Breast epithelium (tissue), 4 donors: ENCODE data around the gene PTGES2. TPM values are rescaled to one million over a fixed set of nuclear protein-coding genes. Genes with fewer than 3 reads are reported as not detected.
A peak's percentile ranks its signal among the peaks of the same experiment; 100 is the strongest.

Experiments
- DNase-seq, 2 donors: peaks; one replicate each; pipeline ENCODE4 v3.0.0-alpha.2; 2019; ENCODE audit warnings: low spot score in 2 of 2
- H3K27ac ChIP-seq, 2 donors: fragments of 200-600 bp; sonication (generic) in 1 of 2; one replicate each; pipeline ENCODE4 v1.5.1; 2016 to 2019; ENCODE audit warnings: mild to moderate bottlenecking in 1 of 2
- H3K27me3 ChIP-seq, 2 donors: fragments of 200-600 bp; sonication (generic) in 1 of 2; one replicate each; pipeline versions ENCODE4 v1.5.1 to v1.6.0; 2017 to 2019; ENCODE audit warnings: control low read depth in 1 of 2, mild to moderate bottlenecking in 1 of 2
- H3K36me3 ChIP-seq: fragments of 200-600 bp; one replicate; pipeline ENCODE4 v1.5.1; 2019
- H3K4me1 ChIP-seq, 2 donors: fragments of 200-600 bp; sonication (generic); one replicate each; pipeline ENCODE4 v1.5.1; 2016 to 2019; ENCODE audit warnings: control low read depth in 1 of 2
- H3K4me3 ChIP-seq, 3 donors: fragments of 200-600 bp; sonication (generic); 1 replicate in 2 of 3; 2 replicates in 1 of 3; pipeline ENCODE4 v1.5.1; 2016 to 2019; ENCODE audit warnings: mild to moderate bottlenecking in 3 of 3, moderate library complexity in 2 of 3
- H3K9me3 ChIP-seq, 2 donors: fragments of 200-600 bp; sonication (generic) in 1 of 2; one replicate each; pipeline ENCODE4 v1.5.1; 2016 to 2019; ENCODE audit warnings: control low read depth in 1 of 2
- CTCF ChIP-seq, 3 donors: fragments of 450-650 bp; IDR thresholded peaks; one replicate each; pipeline ENCODE4 v1.5.1; 2016 to 2017; ENCODE audit warnings: antibody characterized with exemption in 3 of 3, mild to moderate bottlenecking in 3 of 3, moderate library complexity in 3 of 3
- POLR2A ChIP-seq: fragments of 450-650 bp; IDR thresholded peaks from one replicate; pipeline ENCODE4 v1.6.1; 2016; ENCODE audit warnings: antibody characterized with exemption, mild to moderate bottlenecking, moderate library complexity
- POLR2AphosphoS5 ChIP-seq, 3 donors: sonication (generic); formaldehyde crosslinking; IDR thresholded peaks; one replicate each; pipeline ENCODE4 v1.6.1; 2017; ENCODE audit warnings: antibody characterized with exemption in 3 of 3
- intact Hi-C: fragments of 100-400 bp; cut with DNase I; formaldehyde crosslinking; loops from one replicate; pipeline ENCODE4 v1.15.1; 2023; ENCODE audit warnings: low total_unique reads
- total RNA-seq, 3 donors: library from RNA; depleted of rRNA; stranded (reverse); fragments of >200 nt; gene quantifications; one replicate each; pipeline ENCODE4 v1.1.0, GENCODE V29; 2016

The PTGES2 gene
- total RNA-seq, 3 donors from 2014 or later: 35.7 to 86.9 (median 55.0) TPM

- intact Hi-C loops: no loop called here
These were observed 24.5 kb downstream of the PTGES2 start for GRCh38 chr9:128102861-128103588.

GRCh38 chr9:128102196-128102595 lies 25.3 kb downstream of the PTGES2 start:
- TF ChIP-seq POLR2AphosphoS5 (IDR thresholded peaks at IDR 0.05): no peak
- intact Hi-C loops: no loop called here
- H3K4me1 ChIP-seq: peaks cover 6 to 29% of the 10 kb centered on the region in 2 donors
- no peaks in the 10 kb centered on the region for H3K9me3 ChIP-seq
- no peak for DNase-seq
- no peaks in the 10 kb centered on the region for H3K27me3 ChIP-seq
- peak overlapping the region in 1 of 2 donors; percentile 65 for H3K27ac ChIP-seq
- H3K4me3 ChIP-seq: no peak overlapping the region
- peaks cover 8% of the 10 kb centered on the region for H3K36me3 ChIP-seq

More at GRCh38 chr9:128102861-128103588, 24.5 kb downstream of the PTGES2 start:
- no peak overlapping the region for H3K4me3 ChIP-seq
- TF ChIP-seq CTCF (IDR thresholded peaks at IDR 0.05) (no peak), POLR2A (no peak), POLR2AphosphoS5 (IDR thresholded peaks at IDR 0.05) (no peak)
- H3K36me3 ChIP-seq: peaks cover 8% of the 10 kb centered on the region
- no peak for DNase-seq
- no peaks in the 10 kb centered on the region for H3K27me3 ChIP-seq
- H3K4me1 ChIP-seq: peaks cover 0 to 21% of the 10 kb centered on the region in 2 donors
- H3K9me3 ChIP-seq: no peaks in the 10 kb centered on the region
- peak overlapping the region; percentile 48 to 65 for H3K27ac ChIP-seq

- DNase-seq: no peak
- TF ChIP-seq POLR2A (no peak), CTCF (IDR thresholded peaks at IDR 0.05) (no peak), POLR2AphosphoS5 (IDR thresholded peaks at IDR 0.05) (peak in 1 of 3 donors; percentile 14)
- peaks cover 8% of the 10 kb centered on the region for H3K36me3 ChIP-seq
These were observed 25.8 kb downstream of the PTGES2 start for GRCh38 chr9:128101690-128102089.

GRCh38 chr9:128101231-128101661 lies 26.3 kb downstream of the PTGES2 start:
- H3K27me3 ChIP-seq: no peaks in the 10 kb centered on the region

More at GRCh38 chr9:128101690-128102089, 25.8 kb downstream of the PTGES2 start:
- H3K4me3 ChIP-seq: peak overlapping the region in 1 of 3 donors; percentile 24
- peaks cover 6 to 31% of the 10 kb centered on the region in 2 donors for H3K4me1 ChIP-seq
- intact Hi-C loops: no loop called here
- no peaks in the 10 kb centered on the region for H3K27me3 ChIP-seq
- H3K27ac ChIP-seq: peak overlapping the region in 1 of 2 donors; percentile 65
- no peaks in the 10 kb centered on the region for H3K9me3 ChIP-seq

GRCh38 chr9:128100581-128100980 lies 26.9 kb downstream of the PTGES2 start:
- Histone ChIP-seq H3K4me3 (peak overlapping the region; percentile 47 to 67 (median 53)), H3K4me1 (peaks cover 6 to 31% of the 10 kb centered on the region in 2 donors)
- intact Hi-C loops: no loop called here

More at GRCh38 chr9:128101231-128101661, 26.3 kb downstream of the PTGES2 start:
- Histone ChIP-seq H3K27ac (peak overlapping the region in 1 of 2 donors; percentile 65), H3K9me3 (no peaks in the 10 kb centered on the region), H3K4me3 (peak overlapping the region in 1 of 3 donors; percentile 24), H3K4me1 (peaks cover 6 to 31% of the 10 kb centered on the region in 2 donors), H3K36me3 (peaks cover 8% of the 10 kb centered on the region)
- intact Hi-C loops: no loop called here
- TF ChIP-seq CTCF (IDR thresholded peaks at IDR 0.05) (no peak), POLR2AphosphoS5 (IDR thresholded peaks at IDR 0.05) (no peak), POLR2A (no peak)
- DNase-seq: no peak

More at GRCh38 chr9:128100581-128100980, 26.9 kb downstream of the PTGES2 start:
- DNase-seq: no peak
- Histone ChIP-seq H3K27me3 (no peaks in the 10 kb centered on the region), H3K27ac (peak overlapping the region; percentile 93 to 97), H3K9me3 (no peaks in the 10 kb centered on the region), H3K36me3 (peaks cover 8% of the 10 kb centered on the region)
- TF ChIP-seq POLR2A (no peak), POLR2AphosphoS5 (IDR thresholded peaks at IDR 0.05) (no peak), CTCF (IDR thresholded peaks at IDR 0.05) (no peak)
